IMR-90 (cell line): ENCODE results near the gene DBF4B.

Experiments used
- CEBPB ChIP-seq: IDR thresholded peaks from 2 replicates; pipeline ENCODE4 v1.6.1; 2012; ENCODE audit warnings: low read depth, low read length, improper control_type of control experiment
- MAFK ChIP-seq: IDR thresholded peaks from 2 replicates; pipeline ENCODE4 v1.6.1; 2012; ENCODE audit warnings: low read depth, low read length, improper control_type of control experiment
- MAZ ChIP-seq: IDR thresholded peaks from 2 replicates; pipeline ENCODE4 v1.6.1; 2012; ENCODE audit warnings: low read depth, mild to moderate bottlenecking, low read length, improper control_type of control experiment, moderate library complexity, borderline replicate concordance
- MXI1 ChIP-seq: IDR thresholded peaks from 2 replicates; pipeline ENCODE4 v1.6.1; 2012; ENCODE audit warnings: low read depth, mild to moderate bottlenecking, low read length, moderate library complexity, borderline replicate concordance
- NFE2L2 ChIP-seq: fragments of 150-350 bp; IDR thresholded peaks from 2 replicates; pipeline ENCODE4 v1.6.1; 2016; ENCODE audit warnings: low read depth, mild to moderate bottlenecking, low read length
- POLR2A ChIP-seq: IDR thresholded peaks from 2 replicates; pipeline ENCODE4 v1.6.1; 2012; ENCODE audit warnings: mild to moderate bottlenecking, low read depth, low read length
- RAD21 ChIP-seq: IDR thresholded peaks from 2 replicates; pipeline ENCODE4 v1.6.1; 2012; ENCODE audit warnings: low read length, improper control_type of control experiment
- RCOR1 ChIP-seq: IDR thresholded peaks from 2 replicates; pipeline ENCODE4 v1.6.1; 2012; ENCODE audit warnings: mild to moderate bottlenecking, low read length, improper control_type of control experiment; ENCODE audit not compliant: insufficient replicate concordance
- SMC3 ChIP-seq: fragments of 150-350 bp; IDR thresholded peaks from 2 replicates; pipeline ENCODE4 v1.6.1; 2016; ENCODE audit warnings: low read depth, mild to moderate bottlenecking, antibody characterized with exemption, low read length, moderate library complexity
- TF ChIP-seq, protein P1 (sequence below): conservative IDR thresholded peaks from 2 replicates; pipeline ENCODE4 v1.5.1; 2012; ENCODE audit warnings: mild to moderate bottlenecking, low read depth, low read length, improper control_type of control experiment
- TF ChIP-seq, protein P2 (sequence below): fragments of 150-350 bp; IDR thresholded peaks from 2 replicates; pipeline ENCODE4 v1.6.1; 2016; ENCODE audit warnings: low read depth, mild to moderate bottlenecking, low read length, moderate library complexity, borderline replicate concordance

DNA sequence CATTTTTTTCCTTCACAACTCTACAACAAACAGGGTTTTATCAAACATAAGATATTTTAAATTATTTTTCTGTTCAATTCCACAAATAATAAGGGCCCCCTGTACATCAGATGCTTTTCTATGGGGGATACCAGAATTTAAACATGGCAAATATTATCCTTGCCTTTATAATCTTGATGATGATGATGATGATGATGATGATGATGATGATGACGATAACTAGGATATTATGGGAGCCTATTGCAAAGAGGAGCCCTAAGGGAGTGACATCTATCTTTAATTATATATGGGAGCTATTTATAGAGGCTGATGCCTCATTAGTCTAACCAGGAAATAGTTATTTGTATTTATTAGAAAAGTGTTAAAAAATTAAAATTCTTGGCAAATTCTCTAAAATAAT, 45.4 kb upstream of the DBF4B start:
- TF ChIP-seq, protein P1, sequence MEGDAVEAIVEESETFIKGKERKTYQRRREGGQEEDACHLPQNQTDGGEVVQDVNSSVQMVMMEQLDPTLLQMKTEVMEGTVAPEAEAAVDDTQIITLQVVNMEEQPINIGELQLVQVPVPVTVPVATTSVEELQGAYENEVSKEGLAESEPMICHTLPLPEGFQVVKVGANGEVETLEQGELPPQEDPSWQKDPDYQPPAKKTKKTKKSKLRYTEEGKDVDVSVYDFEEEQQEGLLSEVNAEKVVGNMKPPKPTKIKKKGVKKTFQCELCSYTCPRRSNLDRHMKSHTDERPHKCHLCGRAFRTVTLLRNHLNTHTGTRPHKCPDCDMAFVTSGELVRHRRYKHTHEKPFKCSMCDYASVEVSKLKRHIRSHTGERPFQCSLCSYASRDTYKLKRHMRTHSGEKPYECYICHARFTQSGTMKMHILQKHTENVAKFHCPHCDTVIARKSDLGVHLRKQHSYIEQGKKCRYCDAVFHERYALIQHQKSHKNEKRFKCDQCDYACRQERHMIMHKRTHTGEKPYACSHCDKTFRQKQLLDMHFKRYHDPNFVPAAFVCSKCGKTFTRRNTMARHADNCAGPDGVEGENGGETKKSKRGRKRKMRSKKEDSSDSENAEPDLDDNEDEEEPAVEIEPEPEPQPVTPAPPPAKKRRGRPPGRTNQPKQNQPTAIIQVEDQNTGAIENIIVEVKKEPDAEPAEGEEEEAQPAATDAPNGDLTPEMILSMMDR, result no peak
- TF ChIP-seq RAD21 (no peak), POLR2A (no peak), SMC3 (no peak), NFE2L2 (no peak), CEBPB (no peak), MAZ (no peak), MAFK (no peak), MXI1 (no peak), RCOR1 (no peak)
- TF ChIP-seq, protein P2, sequence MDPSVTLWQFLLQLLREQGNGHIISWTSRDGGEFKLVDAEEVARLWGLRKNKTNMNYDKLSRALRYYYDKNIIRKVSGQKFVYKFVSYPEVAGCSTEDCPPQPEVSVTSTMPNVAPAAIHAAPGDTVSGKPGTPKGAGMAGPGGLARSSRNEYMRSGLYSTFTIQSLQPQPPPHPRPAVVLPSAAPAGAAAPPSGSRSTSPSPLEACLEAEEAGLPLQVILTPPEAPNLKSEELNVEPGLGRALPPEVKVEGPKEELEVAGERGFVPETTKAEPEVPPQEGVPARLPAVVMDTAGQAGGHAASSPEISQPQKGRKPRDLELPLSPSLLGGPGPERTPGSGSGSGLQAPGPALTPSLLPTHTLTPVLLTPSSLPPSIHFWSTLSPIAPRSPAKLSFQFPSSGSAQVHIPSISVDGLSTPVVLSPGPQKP, result no peak
